NCI-H69 (cell line): Measurements from ENCODE around the gene MMS19.

ENCODE experiments used
- DNase-seq: peaks from one replicate; lab custom pipeline; 2025; lab: John Stamatoyannopoulos, UW

MMS19 gene

DNA sequence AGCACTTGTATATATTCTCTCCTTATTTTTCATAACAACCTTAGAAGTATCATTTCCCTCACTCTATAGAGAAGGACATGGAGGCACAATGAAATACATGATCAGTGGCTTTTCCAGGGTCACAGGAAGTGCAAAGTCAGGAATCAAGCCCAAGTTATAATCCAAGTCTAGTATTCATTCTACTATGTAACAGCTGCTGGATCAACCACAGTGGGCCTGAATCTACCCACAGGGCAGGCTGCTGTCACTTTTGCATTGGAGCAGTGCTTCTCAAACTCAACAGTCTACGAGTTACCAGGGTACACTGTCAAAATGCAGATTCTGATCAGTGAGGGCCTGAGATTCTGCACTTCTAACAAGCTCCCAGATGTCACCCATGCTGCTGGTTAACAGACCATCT, 34.0 kb downstream of the MMS19 start:
- DNase-seq, result no peak

DNA sequence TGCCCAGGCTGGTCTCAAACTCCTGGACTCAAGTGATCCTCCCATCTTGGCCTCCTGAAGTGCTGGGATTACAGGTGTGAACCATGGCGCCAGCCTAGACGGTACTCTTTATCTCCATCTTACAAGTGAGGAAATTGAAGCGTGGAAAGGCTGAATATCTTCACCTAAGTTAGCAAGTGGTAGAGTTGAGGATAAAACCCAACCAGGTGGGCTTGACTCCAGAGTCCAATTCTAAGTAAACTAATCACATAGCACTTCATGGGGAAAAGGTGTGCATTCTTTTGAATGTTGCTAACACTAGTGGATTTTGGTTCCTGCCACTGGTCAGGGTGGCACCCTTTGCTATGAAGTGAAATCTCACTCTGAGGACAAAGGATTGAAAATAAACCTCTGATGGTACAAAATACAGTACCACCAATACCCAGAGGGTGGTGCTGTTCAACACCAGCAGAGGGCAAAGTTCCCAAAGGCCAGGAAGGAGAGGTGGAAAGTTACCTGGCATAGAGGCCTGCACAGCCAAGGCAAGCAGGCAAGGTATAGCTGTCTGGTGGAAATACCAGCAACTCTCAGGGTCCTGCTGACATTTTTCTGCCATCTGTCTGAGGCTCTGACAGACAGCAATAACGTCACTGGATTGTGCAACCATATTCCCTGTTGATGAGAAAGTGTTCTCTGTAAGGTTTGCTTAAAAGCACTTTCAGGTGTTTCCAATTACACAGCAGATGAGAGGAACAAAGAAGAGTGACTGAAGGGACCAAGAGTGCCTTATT, 34.7 kb downstream of the MMS19 start:
- DNase-seq, result peak; percentile 54

DNA sequence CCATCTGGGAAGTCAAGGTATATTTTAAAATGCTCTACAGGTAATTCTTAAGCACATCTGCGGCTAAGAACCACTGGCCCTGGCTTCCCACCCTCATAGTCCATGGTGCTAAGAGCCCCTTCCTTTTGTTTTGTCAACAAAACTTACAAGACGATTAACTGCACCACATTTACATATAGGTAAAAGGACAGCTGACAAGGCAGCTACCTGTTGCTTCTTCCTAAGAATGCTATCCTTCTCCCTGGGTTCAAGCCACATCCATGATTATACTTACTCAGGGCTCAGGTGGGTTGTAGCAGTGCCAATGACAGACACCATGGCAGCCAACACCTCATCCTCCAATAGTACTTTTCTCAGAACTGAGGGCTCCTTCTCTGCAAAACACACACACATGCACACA, 35.9 kb downstream of the MMS19 start:
- no peak for DNase-seq

DNA sequence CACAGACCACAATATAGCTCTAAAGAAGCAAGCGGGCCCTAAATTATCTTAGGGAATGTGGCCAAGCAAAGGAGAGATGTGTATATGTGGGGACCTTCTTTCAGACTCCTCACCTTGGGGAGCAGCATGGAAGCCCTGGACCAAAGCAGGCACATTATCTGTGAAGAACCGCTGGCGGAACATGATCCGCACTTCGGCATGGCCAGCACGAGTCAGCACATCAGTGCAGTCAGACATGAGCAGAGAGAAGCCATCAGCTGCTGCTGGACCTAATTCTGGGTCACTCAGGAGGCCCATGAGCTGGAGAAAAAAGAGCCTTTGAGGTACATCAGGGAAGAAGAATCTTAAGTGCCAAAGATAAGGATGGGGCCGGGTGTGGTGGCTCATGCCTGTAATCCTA, 38.3 kb downstream of the MMS19 start:
- no peak for DNase-seq

DNA sequence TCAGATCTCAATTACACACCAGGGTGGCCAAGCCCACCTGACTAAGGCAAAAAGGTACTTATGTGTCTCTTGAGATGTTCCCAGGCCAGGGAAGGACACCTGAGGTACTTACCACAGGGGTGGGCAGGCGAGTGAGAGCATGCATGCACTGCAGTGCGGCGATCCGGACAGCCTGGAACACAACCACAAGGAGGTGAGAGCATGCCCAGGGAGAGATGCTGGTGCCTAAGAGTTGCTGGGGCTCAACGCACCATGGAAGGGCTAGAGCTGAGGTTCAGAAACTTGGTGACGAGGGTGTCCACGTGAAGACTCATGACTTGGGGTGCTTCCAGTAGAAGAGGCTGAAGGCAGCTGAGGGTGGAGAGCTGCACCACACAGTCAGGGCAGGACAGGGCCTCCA, 39.1 kb downstream of the MMS19 start:
- no peak for DNase-seq

DNA sequence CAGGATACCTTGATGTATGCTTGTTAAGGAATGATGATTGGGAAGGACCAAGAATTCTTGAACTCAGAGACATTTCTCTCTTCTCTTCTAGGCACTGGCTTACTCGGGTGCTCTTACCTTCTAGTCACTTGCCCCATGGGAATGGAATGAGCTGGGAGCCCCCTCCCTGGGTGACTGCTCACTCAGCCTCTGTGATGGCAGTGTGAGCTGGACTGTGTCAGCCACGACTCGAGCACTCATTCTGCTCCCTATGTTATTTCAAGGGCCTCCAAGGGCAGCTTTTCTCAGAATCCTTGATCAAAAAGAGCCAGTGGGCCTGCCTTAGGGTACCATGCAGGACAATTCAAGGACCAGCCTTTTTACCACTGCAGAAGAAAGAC, 41.5 kb downstream of the MMS19 start:
- no peak for DNase-seq

DNA sequence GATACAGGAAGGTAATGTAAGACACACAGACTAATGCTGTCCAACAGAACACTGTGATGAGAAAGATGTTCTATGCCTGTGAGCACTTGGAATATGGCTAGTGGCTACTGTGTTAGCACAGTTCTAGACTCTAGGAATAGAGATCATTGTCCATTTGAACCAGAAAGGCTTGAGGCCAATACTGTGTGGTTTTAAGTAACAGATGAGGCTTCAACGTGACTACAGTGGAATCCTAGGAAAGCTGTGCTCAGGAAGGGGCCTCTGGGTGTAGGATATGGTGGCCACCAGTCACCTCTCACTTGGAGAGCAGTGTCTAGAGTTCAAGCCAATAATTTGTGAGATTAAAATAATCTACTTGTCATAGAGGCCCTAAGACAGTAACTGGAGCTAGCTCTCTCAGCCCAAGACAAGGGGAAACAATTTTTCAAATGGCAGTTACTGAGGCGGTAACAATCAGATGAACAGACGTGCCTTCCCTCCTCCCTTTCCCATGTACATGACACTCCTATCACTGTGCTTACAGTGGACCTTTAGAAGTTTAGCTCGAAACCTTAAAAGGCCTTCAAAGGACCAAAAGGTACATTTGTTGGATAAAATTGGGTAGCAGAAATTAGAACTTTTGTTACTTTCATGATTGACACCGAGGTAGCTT, 42.1 kb downstream of the MMS19 start:
- DNase-seq, result no peak

DNA sequence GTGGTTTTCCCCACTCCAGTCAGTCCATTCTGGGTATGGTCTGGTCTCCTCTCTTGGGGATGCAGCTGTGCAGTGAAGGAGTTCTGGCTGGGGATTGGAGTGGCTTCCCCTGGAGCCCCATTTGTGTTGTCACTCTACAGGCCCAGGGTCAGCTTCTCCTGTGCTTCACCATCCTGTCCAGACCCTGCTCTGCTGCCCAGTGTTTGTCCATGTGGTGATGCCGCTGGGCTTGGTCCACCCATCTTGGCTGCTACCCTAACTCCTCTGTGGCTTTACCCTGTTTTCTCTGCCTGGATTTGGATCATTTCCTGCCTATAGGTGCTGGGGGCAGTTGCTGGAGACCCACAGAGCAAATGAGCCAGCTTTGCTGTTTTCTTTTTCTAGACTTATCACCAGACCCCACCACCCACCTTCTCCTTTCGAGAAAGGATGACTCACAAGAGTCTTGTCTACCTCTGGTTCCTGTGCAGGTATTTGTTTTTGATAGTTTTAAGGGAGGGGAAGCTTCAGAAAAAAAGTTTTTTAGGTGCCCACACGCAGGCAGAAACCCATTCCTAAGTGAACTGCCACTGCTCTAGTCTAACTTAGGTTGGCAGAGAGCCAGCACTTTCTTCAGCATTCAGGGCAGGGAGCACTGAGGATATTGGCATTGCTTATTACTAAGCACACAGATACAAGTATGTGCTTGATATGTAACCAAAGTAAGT, 43.7 kb downstream of the MMS19 start:
- peak; percentile 8 for DNase-seq

DNA sequence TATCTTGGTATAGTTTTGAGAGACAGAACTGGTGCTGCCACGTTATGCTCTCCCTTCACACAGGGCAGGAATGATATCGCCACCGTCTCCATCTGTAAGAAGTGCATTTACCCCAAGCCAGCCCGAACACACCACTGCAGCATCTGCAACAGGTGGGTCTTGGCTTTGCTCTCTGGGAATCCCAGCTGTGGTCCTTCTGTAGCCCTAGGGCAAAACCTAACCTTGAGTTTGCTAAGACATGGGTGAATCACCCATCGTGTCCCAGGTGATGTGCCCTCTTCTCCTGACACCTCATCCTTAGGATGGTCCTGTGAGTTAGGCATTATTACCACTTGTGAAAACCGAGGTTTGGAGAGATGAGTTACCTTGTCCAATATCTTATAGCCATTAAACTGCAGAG, 45.9 kb downstream of the MMS19 start:
- DNase-seq, result no peak

DNA sequence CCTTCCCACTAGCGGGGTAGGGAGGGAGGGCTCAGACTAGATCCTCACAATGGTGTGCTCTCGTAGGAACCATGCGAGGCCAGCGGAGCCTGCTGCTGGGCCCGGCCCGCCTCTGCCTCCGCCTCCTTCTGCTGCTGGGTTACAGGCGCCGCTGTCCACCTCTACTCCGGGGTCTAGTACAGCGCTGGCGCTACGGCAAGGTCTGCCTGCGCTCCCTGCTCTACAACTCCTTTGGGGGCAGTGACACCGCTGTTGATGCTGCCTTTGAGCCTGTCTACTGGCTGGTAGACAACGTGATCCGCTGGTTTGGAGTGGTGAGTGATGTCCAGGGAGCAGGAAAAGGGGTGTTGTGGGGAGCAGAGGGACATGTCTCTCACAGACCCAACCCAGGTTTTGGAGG, 46.6 kb downstream of the MMS19 start:
- no peak for DNase-seq

DNA sequence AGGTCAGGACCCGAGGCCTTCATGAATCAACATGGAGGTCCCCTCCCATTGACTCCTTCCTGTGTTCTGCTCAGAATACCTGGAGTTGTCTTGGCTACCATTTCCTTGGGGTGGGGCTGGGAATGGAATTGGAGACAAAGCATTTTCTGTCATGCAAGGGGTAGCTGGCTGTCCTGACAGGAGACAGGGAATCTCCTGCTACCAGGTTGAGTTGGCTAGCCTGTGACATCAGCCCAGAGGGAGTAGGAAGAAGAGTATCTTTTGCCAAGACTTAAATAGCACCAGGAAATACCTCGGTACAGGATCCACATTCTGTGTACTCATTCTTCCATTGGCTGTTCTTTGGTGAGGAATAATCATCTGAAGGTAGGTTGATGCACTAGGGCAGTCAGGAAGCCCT, 47.4 kb downstream of the MMS19 start:
- DNase-seq, result no peak

DNA sequence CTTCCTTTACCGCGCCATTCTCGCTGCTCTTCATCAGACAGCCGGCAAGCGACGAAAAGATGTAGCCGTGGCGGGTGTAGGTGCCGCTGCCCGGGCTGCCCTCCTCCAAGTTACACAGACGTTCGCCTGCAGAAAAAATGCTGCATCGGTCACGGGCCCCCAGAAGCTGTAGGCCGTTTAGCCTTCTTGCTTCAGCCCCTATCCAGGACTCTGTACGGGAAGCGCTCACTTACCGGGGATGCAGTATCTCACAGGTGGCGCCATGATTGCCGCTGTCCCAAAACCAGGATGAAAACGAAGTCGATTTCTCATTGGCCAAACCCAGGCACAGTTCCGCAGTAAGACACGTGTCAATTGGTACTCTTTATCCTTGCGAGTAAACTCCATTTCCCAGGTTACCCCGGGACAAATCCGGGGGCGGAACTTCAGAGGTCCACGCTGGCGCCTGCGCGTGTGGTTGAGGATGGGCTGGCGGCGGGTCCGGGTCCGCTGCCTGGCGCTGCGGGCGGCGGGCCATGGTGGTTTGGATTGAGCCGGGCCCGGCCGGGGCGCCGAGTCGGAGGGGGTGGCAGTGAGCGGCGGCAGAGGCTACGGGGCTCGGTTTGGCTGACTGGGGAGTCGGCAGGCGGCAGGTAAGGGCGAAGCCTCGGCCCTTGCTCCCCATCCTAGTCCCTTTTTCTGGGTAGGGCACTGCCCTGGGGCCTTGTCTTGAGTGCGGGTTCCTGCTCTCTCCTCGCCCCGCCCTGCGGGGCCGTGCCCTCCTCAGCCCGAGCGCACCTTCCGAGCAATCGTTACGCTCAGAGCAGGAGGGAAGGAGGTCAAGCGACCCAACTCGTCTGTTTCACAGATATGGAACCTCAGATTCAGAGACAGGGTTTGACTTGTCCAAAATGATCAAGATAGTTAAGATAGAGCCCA, 52.2 kb downstream of the MMS19 start, which contains the start of the genes EXOSC1 and ZDHHC16:
TSS of gene EXOSC1 (minus strand) at position 285 of the 918 bp plus-strand sequence. CDS start at position 264, 21 bp downstream.
TSS of gene ZDHHC16 (plus strand) at position 454 of the 918 bp plus-strand sequence. CDS start 5,501 bp downstream, outside the sequence.
- peak; percentile 94 for DNase-seq

DNA sequence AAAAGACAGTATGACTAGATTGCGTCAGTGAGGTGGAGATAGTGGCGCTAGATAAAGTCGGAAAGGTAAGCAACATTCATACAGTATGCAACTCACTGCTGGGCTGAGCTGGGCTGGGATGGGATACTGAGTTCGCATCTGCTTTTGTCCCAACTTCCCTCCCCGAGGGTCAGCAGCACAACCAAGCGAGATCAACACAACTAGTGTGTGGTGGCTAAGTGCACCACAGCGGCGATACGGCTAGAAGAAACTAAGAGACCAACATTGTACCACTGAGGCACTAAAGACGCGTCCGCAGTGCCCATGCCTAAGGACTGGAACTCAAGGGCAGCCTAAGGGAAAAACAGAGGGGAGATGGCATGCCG, 52.9 kb downstream of the MMS19 start:
- DNase-seq, result no peak

DNA sequence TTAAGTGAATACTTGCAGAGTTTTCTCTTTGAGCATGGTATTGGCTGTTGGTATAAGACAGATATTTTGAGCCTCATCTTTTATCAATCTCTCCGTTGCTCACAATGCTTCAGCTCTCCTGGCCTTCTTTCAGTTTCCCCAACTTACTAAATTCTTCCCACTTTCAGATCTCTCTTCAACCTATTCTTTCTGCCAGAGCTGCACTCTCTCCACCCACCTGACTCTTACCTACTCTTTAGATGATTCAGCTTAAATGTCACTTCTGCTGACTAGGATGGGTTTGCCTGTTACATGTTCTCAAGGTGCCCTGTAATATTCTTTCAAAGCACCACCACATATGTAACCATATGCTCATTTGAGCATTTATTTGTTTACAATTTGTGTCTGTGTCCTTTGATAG, 54.0 kb downstream of the MMS19 start:
- no peak for DNase-seq

DNA sequence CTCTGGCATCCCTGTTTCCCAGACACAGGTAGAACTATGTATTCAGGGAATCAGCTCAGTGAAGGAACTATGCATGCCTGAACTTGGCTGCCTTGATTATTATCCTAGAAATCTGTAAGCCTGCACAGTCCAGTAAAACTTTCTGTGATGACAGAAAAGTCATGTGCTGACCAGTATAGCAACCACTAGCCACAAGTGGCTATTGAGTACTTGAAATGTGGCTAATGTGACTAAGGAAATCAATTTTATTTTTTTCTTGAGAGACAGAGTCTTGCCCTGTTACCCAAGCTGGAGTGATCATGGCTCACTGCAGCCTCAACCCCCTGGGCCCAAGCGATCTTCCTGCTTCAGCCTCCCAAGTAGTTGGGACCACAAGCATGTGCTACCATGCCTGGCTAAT, 55.9 kb downstream of the MMS19 start:
- DNase-seq, result no peak

DNA sequence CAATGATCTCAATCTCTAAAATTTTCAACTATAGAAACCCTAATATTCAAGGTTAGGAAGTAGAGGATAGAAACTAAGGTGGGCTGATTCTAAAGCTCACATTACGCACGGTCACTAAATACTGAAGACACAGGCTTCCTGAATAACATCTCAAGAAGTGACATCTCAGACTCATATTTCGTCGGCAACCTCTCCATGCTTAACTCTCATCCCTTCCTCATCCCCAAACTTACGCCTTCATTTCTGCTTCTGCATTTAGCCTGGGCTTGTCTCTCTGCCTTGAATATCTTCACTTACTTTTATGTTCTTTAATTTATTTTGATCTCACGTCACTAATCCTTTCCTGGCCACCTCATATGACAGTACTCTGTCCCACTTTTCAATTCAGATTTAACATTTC, 63.0 kb downstream of the MMS19 start:
- DNase-seq, result no peak

DNA sequence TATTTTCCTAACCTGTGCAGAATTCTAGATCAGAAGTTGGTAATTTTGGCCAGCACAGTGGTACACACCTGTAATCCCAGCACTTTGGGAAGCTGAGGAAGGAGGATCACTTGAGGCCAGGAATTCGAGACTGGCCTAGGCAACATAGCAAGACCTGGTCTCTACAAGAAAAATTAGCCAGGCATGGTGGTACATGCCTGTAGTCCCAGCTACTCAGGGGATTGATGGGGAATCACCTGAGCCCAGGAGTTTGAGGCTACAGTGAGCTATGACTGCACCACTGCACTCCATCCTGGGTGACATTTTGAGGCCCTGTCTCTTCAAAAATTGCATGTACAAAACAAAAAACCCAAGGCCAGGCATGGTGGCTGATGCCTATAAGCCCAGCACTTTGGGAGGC, 63.7 kb downstream of the MMS19 start:
- DNase-seq, result no peak

DNA sequence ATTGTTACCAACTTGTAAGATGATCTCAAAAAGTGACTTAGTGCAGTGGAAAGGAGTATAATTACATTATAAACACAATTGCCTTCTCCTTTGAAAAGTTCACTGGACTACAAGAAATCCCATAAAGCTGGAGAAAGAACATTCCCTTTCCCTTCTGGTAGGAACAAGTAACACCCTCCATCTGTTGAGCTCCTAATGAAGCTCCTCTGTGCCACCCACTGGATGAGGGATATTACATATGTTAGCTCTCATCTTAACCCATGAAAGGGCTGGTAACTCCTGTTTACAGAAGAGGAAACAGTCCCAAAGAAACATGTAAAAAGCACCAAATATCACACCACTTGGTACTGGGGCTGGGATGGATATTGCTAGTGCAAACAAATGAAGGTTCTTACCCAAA, 64.2 kb downstream of the MMS19 start:
- no peak for DNase-seq

DNA sequence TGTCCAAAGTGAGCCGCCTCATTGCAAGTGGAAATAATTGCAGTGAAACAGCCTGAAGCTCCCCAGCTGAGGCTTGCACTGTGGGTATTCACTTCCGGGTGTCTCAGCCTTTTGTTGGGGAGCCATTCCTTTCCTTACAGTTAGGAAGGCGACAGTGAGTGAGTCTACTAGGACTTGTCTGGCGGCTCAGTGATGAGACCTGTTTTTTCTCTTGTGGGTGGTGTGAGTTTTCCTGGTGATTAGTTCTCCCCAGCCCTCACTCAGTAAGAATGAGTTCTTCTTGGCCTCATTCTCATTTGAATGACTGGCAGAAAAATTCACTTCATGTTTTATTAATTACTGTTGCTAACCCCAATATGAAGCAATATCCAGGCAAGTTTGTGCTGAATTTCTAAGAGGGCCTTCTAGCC, 69.6 kb downstream of the MMS19 start:
- DNase-seq, result no peak

DNA sequence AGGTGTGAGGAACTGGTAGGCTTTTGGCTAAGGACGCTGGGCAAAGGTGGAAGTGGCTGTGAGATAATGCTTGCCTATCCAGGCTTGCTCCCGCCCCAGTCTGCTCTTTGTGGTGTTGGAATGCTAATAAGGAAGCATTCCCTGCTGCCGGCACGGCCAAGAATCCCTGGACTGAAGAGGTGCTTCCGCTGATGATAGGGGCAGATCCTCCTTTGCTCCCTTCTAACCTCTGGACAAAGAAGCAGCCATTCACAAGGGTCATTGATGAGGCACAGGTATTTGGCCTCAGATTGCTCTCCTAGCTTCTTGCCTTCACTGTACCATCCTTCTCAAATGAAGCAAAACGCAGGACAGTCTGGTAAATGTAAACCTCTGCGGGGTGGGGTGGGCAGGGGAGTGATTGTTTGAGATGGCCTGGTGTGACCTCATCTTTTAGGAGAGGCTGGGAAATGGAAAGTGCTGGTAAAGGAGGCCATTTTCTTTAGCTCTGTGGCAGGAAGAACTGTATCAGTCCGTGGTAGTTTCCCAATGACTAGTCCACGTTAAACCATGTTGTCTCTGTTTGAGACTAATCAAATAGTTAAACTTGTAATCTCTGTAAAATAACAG, 70.5 kb downstream of the MMS19 start:
- peak; percentile 47 for DNase-seq

DNA sequence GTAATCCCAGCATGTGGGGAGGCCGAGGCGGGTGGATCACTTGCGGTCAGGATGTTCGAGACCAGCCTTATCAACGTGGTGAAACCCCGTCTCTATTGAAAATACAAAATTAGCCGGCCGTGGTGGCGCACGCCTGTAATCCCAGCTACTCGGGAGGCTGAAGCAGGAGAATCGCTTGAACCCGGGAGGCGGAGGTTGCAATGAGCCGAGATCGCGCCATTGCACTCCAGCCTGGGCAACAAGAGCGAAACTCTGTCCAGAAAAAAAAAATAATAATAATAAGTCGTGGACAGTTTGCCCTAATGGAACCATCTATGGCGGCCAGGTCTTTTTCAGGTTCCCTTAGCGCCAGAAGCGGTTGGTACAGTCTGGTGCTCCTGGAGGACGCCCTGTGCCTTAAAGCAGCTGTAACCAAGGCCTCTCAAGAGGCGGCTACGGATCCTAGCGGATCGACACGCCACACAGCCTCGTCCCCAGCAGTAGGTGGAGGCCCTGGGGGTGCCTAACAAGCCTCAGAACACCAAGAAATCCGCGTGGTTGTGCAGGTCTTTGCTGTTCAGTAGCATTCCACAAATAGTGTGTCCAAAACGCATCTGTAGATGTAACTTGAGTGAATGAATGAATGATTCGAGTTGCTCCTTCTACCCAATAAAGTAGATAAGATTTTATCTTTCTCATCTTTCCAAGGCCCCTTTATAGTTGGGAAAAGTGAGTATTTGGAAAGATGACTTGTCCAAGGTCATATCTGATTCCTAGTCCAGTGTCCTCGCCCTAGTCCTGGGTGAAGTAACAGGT, 71.2 kb downstream of the MMS19 start:
- DNase-seq, result peak; percentile 33
